Skeletal muscle satellite cell (primary cell): ENCODE measurements around the gene GNAI3.

Source experiments
- H3K27me3 ChIP-seq: 2 replicates; pipeline ENCODE4 v1.7.0; 2013; ENCODE audit warnings: low read length; ENCODE audit not compliant: control insufficient read depth, insufficient read depth
- H3K36me3 ChIP-seq: 2 replicates; pipeline ENCODE4 v1.7.0; 2013; ENCODE audit warnings: mild to moderate bottlenecking, control low read depth, low read length; ENCODE audit not compliant: insufficient read depth
- H3K4me1 ChIP-seq: 2 replicates; pipeline ENCODE4 v1.7.0; 2013; ENCODE audit warnings: low read length; ENCODE audit not compliant: control insufficient read depth, insufficient read depth
- H3K4me2 ChIP-seq: 2 replicates; pipeline ENCODE4 v1.7.0; 2013; ENCODE audit warnings: mild to moderate bottlenecking, low read length
- H3K4me3 ChIP-seq: 2 replicates; pipeline ENCODE4 v1.7.0; 2013; ENCODE audit warnings: low read length
- H3K9ac ChIP-seq: 2 replicates; pipeline ENCODE4 v1.7.0; 2013; ENCODE audit warnings: mild to moderate bottlenecking, low read depth, low read length, moderate library complexity
- H3K9me3 ChIP-seq: replicated peaks from 2 replicates; pipeline ENCODE4 v1.7.0; 2013; ENCODE audit warnings: mild to moderate bottlenecking, control low read depth, low read length

GNAI3 gene

DNA sequence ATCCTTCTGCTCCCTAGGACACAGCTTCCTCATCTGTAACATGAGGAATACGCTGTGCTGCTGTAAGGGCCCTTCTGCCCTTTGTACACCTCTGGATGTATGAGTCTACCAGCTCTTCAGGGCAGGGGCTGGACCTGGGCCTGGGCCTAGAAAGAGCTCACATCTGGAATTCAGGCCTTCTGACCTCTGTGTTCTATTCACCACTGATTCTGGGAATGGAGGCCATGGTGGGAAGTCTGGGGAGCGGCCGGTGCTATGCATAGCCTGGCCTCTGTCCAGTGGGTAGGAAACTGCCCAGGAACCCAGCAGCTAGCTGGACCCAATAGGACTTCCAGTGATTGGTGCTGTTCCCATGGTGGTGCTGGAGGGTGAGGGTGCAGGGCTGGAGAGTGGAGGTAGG, 19.7 kb upstream of the GNAI3 start:
- H3K9ac ChIP-seq, result no peak overlapping the region
- peaks cover 18% of the 10 kb centered on the region for H3K27me3 ChIP-seq
- H3K4me3 ChIP-seq, result no peak overlapping the region
- no peak overlapping the region for H3K4me2 ChIP-seq
- H3K36me3 ChIP-seq, result no peaks in the 10 kb centered on the region
- H3K4me1 ChIP-seq, result peaks cover 25% of the 10 kb centered on the region
- no peaks in the 10 kb centered on the region for H3K9me3 ChIP-seq

DNA sequence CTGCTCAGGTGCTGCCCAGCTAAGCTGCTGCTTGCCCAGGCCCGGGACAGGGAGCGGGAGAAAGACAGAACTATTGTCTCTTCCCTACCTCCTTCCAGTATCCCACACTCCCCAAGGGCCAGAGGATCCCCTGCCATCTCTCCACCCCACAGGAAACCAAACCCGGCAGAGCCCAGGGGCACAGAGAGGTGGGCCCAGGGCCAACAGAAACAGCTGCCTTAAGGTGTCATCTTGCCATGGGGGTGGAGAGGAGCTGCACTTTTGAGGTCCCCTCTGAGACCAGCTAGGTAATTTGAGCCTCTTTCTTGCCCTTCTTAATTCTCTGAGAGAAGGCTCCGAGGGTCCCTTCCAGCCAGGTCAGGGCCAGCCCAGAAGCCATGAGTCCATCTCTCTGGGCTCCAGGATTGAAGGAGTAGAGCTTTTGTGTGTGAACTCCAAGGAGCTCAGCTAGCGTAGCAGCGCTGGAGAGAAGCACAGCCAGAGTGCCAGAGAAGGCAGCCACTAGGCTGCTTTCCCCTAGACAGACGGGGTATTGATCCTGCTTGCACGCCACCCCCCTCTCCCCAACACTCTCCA, 18.4 kb upstream of the GNAI3 start:
- Histone ChIP-seq H3K36me3 (no peaks in the 10 kb centered on the region), H3K4me3 (no peak overlapping the region), H3K9ac (no peak overlapping the region), H3K4me1 (peaks cover 25% of the 10 kb centered on the region), H3K4me2 (peak overlapping the region; percentile 8), H3K27me3 (peaks cover 18% of the 10 kb centered on the region), H3K9me3 (no peaks in the 10 kb centered on the region)

DNA sequence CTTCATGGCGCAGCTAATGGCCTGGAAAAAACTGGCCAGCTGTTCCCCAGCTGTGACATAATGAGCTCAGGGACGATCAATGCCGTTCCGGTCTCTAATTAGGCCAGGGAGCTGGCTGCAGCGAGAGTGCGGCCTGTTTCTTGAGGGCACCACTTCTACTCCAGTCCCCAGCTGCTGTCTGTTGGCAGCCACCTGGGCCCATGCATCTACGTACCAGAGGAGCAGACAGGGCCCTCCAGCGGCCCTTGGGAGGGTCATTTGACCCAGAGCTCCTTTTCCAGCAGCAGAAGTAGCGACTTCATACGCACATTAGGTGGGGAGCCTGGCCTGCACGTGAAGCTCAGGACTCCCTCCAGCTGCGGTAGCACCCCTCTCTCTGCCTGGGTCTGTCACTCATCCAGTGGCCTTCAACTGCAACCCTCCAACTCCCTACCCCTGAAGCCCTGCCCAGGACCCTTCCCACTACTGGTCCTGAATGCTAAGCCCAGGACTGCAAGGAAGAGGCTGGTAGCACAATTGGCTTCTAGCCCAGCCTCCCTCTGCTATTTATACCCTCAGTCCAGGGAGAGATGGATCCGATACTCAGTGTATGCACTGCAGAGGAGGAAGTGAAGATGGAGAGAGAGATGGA, 17.8 kb upstream of the GNAI3 start:
- no peak overlapping the region for H3K9ac ChIP-seq

DNA sequence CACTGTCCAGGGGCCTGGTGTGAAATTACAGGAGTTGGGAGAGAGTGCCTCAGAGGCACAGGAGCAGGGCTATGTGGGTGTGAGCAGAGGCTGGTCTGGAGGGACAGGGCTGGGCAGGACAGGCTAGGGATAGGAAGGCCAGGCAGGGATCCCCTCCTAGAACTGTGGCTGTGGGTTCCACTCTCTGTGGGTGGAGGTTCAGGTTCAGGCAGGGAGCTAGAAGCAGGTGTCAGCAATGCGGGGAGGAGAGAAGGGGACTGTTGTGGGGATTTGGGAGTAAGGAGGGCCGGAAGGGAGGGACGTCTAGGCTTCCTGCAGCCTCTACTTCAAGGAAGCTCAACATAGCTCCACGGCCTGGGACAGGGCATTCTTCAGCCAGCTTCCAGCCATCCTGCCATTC, 17.0 kb upstream of the GNAI3 start:
- peak overlapping the region; percentile 83 for H3K4me2 ChIP-seq
- H3K4me1 ChIP-seq, result peaks cover 25% of the 10 kb centered on the region
- no peak overlapping the region for H3K4me3 ChIP-seq
- H3K9me3 ChIP-seq, result no peaks in the 10 kb centered on the region
- H3K36me3 ChIP-seq, result no peaks in the 10 kb centered on the region
- no peak overlapping the region for H3K9ac ChIP-seq
- peaks cover 10% of the 10 kb centered on the region for H3K27me3 ChIP-seq

More for the DNA sequence above, 17.8 kb upstream of the GNAI3 start:
- H3K4me3 ChIP-seq, result no peak overlapping the region
- no peaks in the 10 kb centered on the region for H3K36me3 ChIP-seq
- H3K27me3 ChIP-seq, result peaks cover 16% of the 10 kb centered on the region
- no peak overlapping the region for H3K4me2 ChIP-seq
- H3K4me1 ChIP-seq, result peaks cover 25% of the 10 kb centered on the region
- H3K9me3 ChIP-seq, result no peaks in the 10 kb centered on the region

DNA sequence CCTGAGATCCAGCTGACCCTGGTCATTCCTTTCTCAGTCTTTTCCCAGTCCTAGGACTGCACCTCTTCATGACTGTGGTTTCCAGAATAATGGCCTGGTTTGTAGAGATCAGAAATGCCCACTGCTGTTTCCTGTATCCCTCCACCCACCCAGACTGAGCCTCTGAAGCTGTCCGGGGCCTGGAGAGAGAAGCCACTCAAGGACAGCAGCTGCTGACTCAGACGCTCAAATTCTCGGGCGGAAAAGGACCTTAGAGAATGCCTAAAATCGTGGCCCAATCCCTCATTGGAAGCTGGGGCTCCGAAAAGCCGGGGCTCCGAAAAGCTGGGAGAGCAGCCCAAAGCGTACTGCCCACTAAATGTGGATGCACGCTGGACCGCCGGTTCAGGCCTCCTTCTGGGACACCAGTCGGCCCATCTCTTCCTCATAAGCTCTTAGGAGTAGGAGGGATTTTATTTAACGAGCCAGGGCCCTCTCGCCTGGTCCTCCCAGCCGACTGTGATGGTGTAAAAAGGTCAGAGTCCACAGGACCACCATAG, 16.5 kb upstream of the GNAI3 start:
- H3K9me3 ChIP-seq, result no peaks in the 10 kb centered on the region
- peak overlapping the region; percentile 83 for H3K4me2 ChIP-seq
- peak overlapping the region; percentile 48 for H3K4me3 ChIP-seq
- H3K27me3 ChIP-seq, result peaks cover 10% of the 10 kb centered on the region
- no peaks in the 10 kb centered on the region for H3K36me3 ChIP-seq
- peaks cover 25% of the 10 kb centered on the region for H3K4me1 ChIP-seq
- H3K9ac ChIP-seq, result no peak overlapping the region

DNA sequence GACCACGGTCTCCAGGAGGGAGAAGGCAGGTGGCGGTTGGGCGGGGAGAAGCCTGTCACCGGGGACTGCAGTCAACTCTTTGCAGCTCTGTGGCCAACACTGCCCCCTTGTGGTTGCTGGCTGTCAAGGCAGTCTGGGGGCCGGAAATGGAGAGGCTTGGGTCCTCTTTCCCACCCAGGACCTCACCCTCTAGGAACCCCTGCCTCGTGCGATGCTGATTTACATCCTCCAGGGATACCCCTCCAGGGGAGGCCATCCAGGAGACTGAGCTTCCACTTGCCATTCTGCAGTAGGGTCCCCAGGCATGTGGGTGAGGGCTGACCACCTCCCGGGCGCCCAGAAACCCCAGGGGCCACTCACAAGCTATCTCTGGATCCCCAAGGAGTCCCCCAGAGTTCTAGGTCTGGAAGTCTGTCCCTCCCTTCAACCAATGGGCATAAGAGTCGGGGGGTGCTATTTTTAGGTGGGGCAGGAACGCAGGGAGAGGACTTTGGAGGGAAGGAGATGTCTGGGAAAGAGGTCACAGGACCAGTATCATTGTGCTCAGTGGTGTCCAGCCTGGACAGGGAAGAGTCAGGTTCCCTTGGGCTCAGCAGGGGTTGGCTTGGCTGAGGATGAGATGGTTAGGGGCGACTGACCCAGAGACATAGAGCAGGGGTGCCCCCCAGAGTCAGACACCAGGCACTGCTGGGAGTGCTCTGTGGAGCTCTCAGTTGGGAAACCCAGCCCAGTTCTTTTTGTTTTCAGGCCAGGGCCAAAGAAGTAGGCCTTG, 15.9 kb upstream of the GNAI3 start:
- Histone ChIP-seq H3K27me3 (peaks cover 7% of the 10 kb centered on the region), H3K4me1 (peaks cover 25% of the 10 kb centered on the region), H3K36me3 (no peaks in the 10 kb centered on the region), H3K9me3 (no peaks in the 10 kb centered on the region), H3K4me3 (peak overlapping the region; percentile 48), H3K9ac (peak overlapping the region; percentile 45), H3K4me2 (peak overlapping the region; percentile 83)

DNA sequence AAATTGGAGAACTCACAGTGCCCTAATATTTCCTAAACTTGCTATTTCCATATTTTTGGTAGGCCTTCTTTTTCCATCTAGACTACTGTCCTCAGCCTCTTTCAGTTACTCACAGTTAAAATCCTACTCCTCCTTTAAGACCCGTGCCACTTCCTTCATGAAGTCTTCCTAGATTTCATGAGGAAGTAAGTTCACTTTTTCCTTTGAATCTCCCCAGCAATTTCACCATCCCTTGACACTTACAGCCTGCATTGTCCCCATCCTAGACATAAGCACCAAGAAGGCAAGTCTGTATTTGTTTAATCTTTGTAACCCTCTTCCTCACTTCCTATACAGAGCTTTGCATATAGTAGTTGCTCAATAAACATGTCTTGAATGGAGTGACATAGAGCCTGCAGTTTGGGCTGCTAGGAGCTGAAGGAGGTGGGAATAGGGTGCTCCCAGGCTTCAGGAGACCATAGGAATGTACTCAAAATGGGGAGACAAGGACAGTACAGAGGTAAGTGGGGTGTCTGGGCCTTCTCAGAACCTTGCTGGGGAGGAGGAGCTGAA, 14.0 kb upstream of the GNAI3 start:
- Histone ChIP-seq H3K9ac (no peak overlapping the region), H3K27me3 (no peaks in the 10 kb centered on the region)

DNA sequence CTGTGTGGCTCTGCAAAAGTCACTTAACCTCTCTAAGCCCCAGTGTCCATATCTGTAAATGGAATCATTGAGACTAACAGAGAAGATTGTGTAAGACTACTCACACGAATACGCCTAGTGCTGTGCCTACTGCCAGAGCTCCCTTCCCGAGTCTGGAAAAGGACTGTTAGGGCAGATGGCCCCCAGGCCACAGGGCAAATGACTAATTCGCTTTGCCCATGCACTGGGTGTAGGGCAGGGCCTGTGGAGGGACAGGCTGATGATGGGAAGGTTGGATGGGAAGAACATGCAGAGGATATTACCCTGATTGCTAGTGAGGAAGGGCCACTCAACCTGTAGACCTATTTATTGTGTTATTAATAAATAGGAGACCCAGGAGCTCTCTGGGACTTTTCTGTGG, 12.9 kb upstream of the GNAI3 start:
- Histone ChIP-seq H3K9ac (no peak overlapping the region), H3K4me3 (no peak overlapping the region), H3K27me3 (peaks cover 4% of the 10 kb centered on the region), H3K4me2 (no peak overlapping the region), H3K4me1 (peaks cover 15% of the 10 kb centered on the region), H3K9me3 (no peaks in the 10 kb centered on the region), H3K36me3 (no peaks in the 10 kb centered on the region)

More for the DNA sequence above, 14.0 kb upstream of the GNAI3 start:
- H3K9me3 ChIP-seq, result no peaks in the 10 kb centered on the region
- peaks cover 25% of the 10 kb centered on the region for H3K4me1 ChIP-seq
- H3K36me3 ChIP-seq, result no peaks in the 10 kb centered on the region
- H3K4me2 ChIP-seq, result no peak overlapping the region
- H3K4me3 ChIP-seq, result no peak overlapping the region

DNA sequence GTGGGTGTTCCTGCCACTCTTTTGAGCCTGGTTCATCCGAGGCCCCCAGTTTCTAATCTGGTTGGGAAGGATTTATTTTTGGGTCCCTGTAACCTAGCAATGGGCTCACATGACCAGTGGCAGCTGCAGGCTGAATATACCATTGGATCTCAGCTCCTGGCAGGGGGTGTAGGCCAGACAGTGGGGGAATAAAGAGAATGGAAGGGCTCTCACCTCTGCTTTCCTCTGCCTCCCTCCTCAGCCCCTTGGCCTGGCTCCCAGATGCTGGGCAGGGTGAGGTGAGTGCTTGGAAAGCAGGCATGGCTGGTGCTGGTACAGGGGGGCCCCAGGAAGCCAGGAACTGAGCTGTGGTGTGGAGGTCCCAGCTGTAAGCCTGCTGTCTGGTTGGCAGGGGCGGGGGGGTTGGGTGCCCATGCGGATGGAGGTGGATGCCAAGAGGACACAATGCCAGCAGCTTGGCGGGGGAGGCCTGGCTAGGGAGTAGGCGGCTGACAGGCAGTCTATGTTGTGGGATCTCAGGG, 12.4 kb upstream of the GNAI3 start:
- Histone ChIP-seq H3K9ac (no peak overlapping the region), H3K4me3 (no peak overlapping the region), H3K4me1 (peaks cover 15% of the 10 kb centered on the region), H3K36me3 (no peaks in the 10 kb centered on the region), H3K27me3 (peaks cover 7% of the 10 kb centered on the region), H3K4me2 (no peak overlapping the region), H3K9me3 (no peaks in the 10 kb centered on the region)

DNA sequence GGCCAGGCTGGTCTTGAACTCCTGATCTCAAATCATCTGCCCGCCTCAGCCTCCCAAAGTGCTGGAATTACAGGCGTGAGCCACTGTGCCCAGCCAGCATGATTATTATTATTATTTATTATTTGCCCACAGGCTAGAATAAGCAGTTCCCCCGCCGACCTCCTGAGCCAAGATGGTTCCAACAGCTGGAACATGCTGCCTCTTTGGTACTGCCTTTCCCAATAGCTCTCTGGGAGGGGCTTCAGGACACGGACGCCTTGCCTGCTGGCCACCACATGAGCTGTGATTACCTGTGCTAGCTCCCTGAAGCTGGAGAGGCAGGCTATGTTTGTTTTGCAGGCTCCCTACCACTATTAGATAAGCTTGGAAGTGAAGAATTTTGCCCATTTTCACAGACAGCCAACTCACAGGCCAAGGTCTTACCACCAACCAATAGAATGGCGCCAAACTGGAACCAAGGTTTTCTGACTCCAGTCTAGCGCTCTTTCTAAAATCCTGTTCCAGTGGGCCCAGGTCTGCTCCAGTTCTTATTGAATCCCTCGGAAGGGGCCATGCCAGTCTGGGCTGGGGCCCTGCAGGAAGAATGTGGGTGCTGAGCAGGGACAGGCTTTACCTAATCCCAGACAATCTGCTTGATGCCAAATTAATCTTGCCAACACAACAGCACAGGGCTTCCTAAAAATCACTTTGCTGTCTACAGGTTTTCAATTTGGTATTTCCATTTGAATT, 10.8 kb upstream of the GNAI3 start:
- Histone ChIP-seq H3K4me1 (peaks cover 8% of the 10 kb centered on the region), H3K4me3 (no peak overlapping the region), H3K36me3 (no peaks in the 10 kb centered on the region), H3K4me2 (no peak overlapping the region), H3K9ac (no peak overlapping the region), H3K9me3 (no peaks in the 10 kb centered on the region), H3K27me3 (peaks cover 12% of the 10 kb centered on the region)
